Skeletal muscle cell (primary cell): ENCODE data around the gene SOS2.
"Not testable (repeated sequence)": the region's sequence is repeated elsewhere in the genome, so short reads cannot be mapped to it uniquely, and the experiment has no call there.

Source experiments
- DNase-seq: peaks from one replicate; pipeline ENCODE4 v3.0.0-alpha.2; 2010; ENCODE audit warnings: low read depth
- H3K4me3 ChIP-seq: 2 replicates; pipeline ENCODE4 v1.5.1; 2011; ENCODE audit warnings: low read depth, mild to moderate bottlenecking, control low read depth, low read length, moderate library complexity

SOS2 gene

DNA sequence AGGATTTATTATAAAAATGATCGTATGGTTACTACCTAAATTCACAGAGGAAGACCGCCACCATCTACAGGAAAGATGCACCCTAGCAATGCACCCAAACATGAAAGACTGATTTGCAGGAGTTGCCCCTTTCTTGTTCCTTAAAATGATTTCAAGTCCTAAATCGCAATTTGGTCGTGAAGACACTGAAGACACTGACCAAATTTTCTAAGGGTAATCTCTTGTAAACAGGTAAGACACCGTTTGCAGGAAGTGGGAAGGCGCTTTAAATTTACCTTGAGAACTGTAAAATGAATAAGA lies 1.0 kb downstream of the SOS2 start:
- no peak for DNase-seq
- peak overlapping the region; percentile 68 for H3K4me3 ChIP-seq

DNA sequence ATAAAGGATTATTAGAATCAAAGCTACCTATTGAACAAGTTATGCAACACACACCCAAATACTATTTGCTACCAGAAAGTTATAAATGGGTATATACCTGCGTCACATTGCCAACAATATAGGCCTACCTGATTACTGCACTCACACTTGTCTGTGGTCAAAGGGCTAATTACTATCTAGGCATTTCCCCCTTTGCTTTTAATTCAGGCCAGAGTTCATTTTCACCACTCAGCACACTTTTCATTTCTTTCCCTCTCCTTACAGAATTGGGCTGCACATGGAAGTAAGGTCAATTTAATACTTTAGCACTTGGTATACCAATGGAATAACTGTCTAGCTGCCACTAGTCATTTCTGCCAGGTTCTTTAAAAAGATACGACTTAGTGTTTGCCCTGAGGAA lies 1.7 kb downstream of the SOS2 start:
- DNase-seq = no peak
- H3K4me3 ChIP-seq = peak overlapping the region; percentile 68

DNA sequence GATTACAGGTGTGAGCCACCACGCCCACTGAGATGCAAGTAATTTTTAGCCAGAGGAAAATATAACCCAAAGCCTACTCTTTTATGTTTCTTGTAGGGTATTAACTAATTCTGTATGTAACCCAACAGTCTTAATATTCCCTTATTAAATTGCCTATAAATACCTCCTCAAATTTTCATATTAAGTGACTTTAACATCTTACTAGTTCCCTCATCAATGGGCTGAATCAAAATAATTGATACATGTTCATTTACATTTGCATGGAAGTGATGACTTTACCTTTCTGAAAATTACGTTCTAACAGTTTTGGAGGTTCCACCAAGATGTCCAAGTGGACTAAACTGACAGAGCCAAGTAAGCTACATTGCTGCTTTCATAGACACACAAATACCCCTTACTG lies 3.1 kb downstream of the SOS2 start:
- H3K4me3 ChIP-seq = no peak overlapping the region
- no peak for DNase-seq

DNA sequence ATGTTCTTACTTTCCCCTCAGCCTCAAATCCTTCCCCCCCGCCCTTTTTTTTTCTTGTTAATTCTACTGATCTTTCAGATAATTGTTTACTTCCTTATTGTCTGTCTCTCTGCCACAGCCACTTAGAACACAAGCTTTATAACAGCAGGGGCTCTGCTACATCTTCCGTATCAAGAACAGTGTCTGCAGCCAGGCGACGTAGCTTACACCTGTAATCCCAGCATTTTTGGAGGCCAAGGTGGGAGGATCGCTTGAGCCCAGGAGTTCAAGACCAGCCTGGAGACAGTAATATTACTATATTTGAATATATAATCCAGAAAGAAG lies 5.4 kb downstream of the SOS2 start:
- DNase-seq = no peak
- no peak overlapping the region for H3K4me3 ChIP-seq

DNA sequence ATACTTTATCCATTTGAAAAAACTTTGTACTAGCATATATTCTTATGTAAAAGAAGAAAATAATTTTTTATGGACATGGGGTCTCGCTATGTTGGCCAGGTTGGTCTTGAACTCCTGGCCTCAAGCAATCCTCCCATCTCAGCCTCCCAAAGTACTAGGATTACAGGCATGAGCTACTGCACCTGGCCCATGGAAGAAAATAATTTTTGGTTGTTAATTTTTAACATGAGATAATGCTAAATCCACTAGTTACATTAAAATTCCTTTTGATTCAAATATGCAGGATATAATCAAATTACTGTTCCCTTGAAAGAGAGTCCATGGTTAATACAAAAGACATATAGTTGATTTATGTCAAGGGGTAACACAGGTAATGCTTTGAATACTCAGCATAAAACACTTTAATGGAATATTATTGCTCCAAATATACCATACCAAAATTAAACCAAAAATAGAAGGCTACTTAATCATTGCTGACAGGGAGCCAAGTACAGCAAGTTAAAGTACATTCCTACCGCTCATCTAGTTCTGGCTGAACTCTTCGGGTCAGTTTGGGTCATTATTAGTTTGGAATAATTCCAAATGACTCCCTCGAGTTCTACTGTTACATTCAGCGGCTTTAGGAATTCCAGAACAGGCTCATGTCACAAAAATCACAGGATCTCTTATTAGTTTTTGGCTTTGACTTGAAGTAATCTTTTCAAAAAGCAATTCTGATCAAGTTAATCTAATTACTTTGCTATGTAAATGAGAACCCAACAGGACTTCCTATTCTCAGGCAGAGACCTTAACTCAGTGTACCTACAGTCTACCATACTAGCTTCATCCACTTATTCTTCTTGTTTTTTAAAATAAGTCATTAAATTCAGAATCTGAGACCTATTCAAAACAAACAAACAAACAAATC lies 6.1 kb downstream of the SOS2 start:
- H3K4me3 ChIP-seq = no peak overlapping the region
- DNase-seq = peak; percentile 76

DNA sequence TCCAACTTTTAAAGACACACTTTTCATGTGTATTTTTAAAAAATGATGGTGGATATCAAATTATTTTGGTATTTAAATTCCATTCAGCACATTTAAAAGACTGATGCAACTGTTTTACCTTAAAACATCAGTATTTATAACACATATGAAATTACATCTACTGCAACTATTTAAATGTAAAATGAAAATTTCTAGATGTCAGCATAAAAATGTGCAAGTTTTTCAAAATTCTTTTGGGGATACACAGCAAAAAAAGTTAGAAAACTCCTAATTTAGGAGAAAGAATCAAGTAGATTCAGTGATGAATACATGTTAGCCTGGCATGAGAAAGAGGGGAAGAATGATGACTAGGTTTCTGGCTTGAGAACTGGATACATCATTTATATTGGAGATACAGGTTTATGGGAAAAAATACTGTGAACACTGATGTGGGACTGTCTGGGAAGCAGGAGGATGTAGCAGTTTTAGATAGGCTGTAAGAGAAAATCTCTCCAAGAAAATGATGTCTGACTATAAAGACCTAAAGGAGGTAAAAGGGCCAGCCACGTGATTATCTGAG lies 9.2 kb downstream of the SOS2 start:
- no peak for DNase-seq
- H3K4me3 ChIP-seq = no peak overlapping the region

DNA sequence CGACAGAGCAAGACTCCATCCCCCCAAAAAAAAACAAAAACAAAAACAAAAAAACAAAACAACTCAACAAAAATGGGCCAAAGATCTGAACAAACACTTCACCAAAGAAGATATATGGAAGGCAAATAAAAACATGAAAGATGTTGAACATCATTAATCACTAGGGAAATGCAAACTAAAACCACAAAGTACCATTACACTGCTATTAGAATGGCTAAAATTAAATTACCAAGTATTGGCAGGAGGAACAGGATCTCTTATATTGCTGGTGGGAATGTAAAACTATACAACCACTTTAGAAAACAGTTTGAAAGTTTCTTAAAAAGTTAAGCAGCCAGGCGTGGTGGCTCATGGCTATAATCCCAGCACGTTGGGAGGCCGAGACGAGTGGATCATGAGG lies 12.9 kb downstream of the SOS2 start:
- H3K4me3 ChIP-seq = no peak overlapping the region
- no peak for DNase-seq

DNA sequence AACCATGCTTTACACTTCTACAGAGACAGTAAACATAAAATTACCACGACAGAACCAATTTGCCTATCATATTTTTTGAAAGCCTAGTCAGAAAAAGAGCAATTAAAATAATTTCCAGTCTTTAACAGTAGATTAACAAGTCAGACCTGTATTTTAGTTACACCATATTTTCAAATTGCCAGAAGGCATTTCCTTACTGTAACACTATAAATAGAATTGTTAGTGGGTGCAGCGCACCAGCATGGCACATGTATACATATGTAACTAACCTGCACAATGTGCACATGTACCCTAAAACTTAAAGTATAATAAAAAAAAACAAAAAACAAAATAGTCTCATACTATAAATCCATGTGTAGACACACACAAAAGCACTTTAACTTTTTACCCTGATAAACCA lies 16.0 kb downstream of the SOS2 start:
- H3K4me3 ChIP-seq = no peak overlapping the region
- no peak for DNase-seq

DNA sequence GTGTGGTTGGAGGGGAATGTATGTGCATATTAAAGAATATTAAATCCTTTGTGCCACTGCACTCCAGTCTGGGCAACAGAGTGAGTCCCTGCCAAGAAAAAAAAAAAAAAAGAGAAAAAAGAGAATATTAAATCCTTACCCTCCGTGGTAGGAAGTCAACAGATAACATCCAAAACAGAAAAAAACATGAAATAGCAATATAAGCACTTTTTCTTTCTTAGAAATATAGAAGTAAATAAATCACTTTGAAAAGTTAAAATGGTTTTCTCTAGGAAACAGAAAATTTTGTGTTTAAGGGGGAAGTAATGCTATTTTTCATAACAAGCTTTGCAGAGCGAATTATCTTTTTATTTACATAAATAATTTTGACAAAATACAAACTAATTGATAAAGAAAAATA lies 17.6 kb downstream of the SOS2 start:
- no peak overlapping the region for H3K4me3 ChIP-seq
- DNase-seq = no peak

DNA sequence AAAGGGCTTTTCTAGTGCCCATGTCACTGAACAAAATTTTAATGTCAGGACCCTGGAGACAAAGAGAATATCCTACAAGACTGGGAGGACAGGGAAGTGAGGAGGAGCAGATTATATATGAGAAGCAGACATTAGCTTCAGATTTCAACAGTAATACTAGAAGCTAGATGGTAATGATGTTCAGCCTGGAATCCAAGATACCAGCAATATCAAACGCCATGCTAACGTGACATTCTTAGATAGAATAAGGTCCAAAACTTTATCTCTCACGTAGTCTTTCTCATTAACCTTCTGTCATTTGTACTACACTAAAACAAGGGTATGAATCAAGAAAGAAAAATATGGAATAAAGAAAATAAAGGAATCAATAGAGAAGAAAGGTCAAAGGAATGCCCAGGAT lies 18.7 kb downstream of the SOS2 start:
- no peak overlapping the region for H3K4me3 ChIP-seq
- DNase-seq = no peak

DNA sequence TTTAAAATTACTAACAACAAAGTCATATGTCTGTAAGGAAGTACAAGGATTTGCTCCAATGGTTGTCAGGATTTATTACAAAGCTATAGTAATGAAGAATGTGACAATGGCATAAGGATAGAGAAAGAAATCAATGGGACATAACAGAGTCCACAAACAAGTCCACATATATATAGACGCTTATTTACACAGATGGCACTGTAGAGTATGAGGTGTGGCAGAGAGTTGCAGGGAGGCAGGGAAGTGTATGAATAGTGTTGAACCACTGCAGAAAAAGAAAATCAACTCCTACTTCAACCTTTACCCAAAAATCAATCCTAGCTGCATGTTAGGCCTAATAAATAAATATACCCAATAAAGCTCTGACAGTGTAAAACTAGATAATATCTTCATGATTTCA lies 21.3 kb downstream of the SOS2 start:
- H3K4me3 ChIP-seq = no peak overlapping the region
- DNase-seq = no peak

DNA sequence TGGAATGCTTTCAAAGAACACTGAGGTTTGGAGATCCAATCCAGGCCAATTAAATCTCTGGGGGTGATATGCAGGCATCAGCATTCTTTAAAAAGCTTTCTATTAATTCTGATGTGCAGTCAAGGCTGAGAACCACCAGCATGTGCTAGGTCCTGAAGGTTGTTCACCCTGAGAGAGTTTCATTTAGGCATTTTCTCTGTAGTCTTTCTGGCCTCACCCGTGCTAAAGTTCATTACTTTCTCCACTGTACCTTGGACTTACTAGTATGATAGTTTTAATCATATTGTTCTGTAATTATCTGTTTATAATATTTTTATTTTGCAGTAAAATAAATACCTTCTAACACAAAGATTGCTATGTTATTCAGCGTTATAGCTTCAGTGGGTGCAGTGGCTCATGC lies 32.9 kb downstream of the SOS2 start:
- no peak for DNase-seq
- H3K4me3 ChIP-seq = no peak overlapping the region

DNA sequence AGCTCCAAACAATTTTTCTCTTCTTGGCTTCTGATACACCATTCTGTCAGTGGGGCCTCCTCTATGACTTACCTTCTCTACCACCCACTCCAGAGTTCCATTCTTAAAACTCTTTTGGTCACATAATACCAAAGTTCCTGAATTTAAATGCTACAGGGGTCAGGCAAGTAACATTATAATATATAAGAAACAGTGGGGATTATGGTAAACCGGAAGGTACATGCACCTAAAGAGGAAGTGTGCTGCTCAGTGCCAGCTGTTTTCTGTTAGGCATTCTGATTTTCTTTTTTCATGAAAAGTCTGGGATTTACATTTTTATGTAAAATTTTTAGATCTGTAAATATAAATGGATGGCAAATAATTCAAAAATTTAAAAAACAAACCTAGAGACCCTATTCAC lies 39.9 kb downstream of the SOS2 start:
- no peak overlapping the region for H3K4me3 ChIP-seq
- no peak for DNase-seq

DNA sequence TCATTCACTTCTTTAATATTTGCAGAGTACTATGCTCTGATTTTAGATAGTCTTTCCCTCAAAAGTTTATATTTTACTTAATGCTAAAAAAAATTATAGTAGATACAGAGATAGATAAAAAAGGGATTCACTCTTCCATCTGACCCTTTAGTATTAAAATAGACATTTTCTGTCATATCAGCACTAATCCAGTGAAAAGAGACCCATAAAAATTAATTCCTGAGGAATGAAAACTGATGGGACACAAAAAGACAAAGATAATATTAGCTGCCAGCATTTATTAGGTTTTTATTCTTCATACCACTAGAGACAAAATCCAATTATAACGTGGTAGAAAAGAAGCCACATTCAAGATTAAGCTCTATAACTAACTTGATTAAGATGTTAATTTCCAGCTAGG lies 45.3 kb downstream of the SOS2 start:
- no peak overlapping the region for H3K4me3 ChIP-seq
- no peak for DNase-seq

DNA sequence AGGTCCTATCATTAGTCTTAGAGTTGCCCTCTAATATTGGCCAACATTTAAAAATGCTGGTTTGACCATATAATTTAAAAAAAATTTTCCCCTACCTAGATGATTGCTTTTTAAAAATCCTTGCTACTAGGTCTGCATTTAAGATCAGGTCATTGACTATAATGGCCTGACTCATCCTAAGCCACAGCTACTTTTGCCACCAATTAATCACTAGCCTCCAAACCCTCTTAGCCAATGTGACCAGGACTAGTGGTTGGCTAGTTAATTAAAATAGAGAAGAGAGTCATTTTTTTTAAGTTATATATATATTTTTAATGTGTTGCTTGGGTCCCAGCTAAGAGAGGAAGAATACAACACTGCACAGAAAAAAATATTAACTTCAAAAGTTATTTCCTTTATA lies 57.5 kb downstream of the SOS2 start:
- no peak for DNase-seq
- no peak overlapping the region for H3K4me3 ChIP-seq

DNA sequence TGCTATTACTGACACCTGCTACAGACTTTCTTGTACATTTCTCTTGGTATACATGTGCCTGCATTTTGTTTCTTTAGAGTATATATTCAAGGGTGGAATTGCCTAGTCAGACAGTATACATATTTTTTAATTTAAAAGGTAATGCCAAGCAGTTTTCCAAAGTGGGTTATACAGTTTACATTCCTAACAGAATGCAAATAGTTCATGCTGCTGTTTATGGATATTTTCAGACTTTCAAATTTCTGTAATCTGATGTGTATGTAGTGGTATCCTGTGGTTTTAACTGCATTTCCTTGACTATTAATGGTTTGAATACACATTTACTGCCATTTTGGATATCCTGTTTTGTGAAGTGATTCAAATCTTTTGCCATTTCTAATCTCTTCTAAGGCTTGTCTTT lies 59.5 kb downstream of the SOS2 start:
- no peak overlapping the region for H3K4me3 ChIP-seq
- DNase-seq = no peak

DNA sequence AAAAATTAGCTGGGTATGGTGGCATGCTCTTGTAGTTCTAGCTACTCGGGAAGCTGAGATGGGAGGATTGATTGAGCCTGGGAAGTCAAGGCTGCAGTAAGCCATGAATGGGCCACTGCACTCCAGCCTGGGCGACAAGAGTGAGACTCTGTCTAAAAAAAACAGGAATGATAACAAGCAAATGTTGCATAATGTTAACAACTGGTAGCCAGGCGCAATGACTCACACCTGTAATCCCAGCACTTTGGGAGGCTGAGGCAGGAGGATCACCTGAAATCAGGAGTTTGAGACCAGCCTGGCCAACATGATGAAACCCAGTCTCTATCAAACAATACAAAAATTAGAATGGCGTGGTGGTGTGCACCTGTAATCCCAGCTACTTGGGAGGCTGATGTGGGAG lies 64.0 kb downstream of the SOS2 start:
- DNase-seq, H3K4me3 ChIP-seq: not testable (repeated sequence)

DNA sequence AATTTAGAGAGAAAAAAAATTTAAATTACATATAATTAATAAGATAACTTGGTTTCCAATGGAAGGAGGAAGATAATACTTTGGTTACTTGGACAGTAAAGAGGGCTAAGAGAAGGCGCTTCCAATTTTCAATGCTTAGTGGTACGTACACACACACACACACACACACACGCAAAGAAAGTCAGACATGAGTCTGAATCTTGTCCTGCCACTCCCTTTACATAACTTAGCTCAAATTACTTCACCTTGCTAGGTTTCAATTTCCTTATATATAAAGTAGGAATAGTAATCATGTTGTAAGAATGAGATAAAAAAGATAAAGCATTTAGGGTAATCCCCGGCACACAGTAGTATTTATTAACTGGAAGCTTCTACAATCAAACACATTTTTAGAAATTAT lies 75.3 kb downstream of the SOS2 start:
- DNase-seq = no peak
- H3K4me3 ChIP-seq = no peak overlapping the region

DNA sequence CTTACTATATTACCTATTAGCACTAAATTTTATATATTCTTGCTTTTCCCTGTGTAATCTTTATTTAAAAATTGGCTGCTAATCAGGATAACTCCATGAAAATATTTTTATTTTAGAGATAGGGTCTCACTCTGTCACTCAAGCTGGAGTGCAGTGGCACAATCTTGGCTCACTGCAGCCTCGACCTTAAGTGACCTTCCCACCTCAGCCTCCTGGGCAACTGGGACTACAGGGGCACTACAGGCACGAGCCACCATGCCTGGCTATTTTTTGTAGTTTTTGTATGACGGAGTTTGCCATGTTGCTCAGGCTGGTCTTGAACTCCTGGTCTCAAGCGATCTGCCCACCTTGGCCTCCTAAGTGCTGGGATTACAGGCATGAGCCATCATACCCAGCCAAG lies 82.6 kb downstream of the SOS2 start:
- no peak for DNase-seq
- no peak overlapping the region for H3K4me3 ChIP-seq

DNA sequence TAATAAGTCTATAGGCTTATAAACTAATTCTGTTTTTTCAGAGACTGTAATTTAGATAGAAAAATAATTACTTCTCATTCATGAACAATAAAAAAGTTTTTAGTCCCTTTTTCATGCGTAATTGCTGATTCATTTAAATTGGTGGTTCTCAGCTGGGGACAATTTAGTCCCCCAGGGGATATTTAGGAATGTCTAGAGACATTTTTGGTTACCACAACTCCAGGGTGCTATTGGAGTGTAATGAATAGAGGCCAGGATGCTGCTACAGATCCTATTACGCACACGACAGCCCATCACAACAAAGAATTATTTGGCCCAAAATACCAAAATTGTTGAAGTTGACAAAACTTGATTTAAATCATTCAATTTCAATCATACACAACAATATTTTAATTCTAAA lies 92.2 kb downstream of the SOS2 start:
- no peak for DNase-seq
- H3K4me3 ChIP-seq = no peak overlapping the region

DNA sequence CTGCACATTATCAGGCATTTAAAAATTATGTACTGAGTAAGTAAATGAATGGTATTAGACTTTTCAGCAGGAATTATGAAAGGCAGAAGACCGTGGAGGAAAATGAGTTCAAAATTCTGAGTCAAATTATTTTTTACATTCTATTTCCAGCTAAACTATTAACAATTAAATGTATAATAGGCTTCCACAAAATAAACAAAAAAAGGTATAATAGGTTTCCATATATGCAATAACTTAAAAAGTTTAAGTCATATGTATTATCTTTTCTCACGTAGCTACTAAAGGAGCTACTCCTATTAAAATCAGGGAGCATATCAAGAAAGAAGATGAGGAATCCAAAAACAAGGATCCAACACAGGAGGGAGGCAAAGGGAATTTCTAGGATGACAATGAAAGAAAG lies 103.6 kb downstream of the SOS2 start:
- H3K4me3 ChIP-seq = no peak overlapping the region

DNA sequence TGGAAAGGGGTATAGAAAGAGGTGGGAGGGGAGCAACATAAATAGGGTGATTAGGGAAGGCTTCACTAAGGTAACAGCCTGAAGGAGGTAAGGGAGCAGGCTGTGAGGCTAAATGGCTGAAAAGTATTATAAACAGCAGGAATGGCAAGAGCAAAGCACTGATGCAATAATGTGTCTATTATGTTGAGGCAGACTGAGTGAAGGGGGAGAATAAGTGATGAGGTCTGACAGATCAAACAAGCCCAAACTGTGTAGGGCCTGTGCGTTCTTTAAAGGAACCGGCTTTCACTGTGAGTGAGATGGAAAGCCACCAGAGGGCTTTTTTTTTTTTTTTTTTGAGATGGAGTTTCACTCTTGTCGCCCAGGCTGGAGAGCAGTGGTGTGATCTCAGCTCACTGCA lies 108.3 kb downstream of the SOS2 start:
- no peak overlapping the region for H3K4me3 ChIP-seq
- DNase-seq = no peak

More for the DNA sequence above, 103.6 kb downstream of the SOS2 start:
- no peak for DNase-seq
